H1 (cell line): ENCODE measurements around the gene NDUFAF8. TPM values are rescaled to one million over a fixed set of nuclear protein-coding genes. Genes with fewer than 3 reads are reported as not detected.
A peak's percentile ranks its signal among the peaks of the same experiment; 100 is the strongest.

Source experiments
- CTCF ChIA-PET: fragments of 300-600 bp; sonication (Branson Sonifier 250); formaldehyde crosslinking; loops from one replicate; lab custom pipeline; 2021; ENCODE audit not compliant: partially characterized antibody; lab: Charles Lee
- POLR2A ChIA-PET: fragments of 300-600 bp; sonication (Branson Sonifier 250); formaldehyde crosslinking; loops from one replicate; lab custom pipeline; 2021; ENCODE audit warnings: inconsistent platforms; ENCODE audit not compliant: partially characterized antibody; lab: Charles Lee
- DNase-seq, 2 experiments: peaks; one replicate each; pipeline versions ENCODE4 v3.0.0 to v3.0.0-alpha.2; 2010 to 2022; ENCODE audit warnings: low spot score in 2 of 2, low read depth in 1 of 2, mixed read lengths in 1 of 2
- FAIRE-seq: peaks from 2 replicates; lab custom pipeline; 2011; peaks lifted over from hg19 to GRCh38; lab: Jason Lieb, UNC
- H2AFZ ChIP-seq: 2 replicates; pipeline ENCODE4 v1.8.1; 2012; ENCODE audit warnings: low read length, inconsistent platforms
- H2AK5ac ChIP-seq: 2 replicates; pipeline ENCODE4 v1.6.1; 2013; ENCODE audit warnings: low read depth, low read length
- H2BK120ac ChIP-seq: replicated peaks from 2 replicates; pipeline ENCODE3; 2013; ENCODE audit warnings: low read depth, low read length, inconsistent platforms
- H2BK12ac ChIP-seq: 2 replicates; pipeline ENCODE4 v1.6.1; 2013; ENCODE audit warnings: low read depth, low read length
- H2BK15ac ChIP-seq: 2 replicates; pipeline ENCODE4 v1.6.1; 2013; ENCODE audit warnings: low read length
- H2BK20ac ChIP-seq: 2 replicates; pipeline ENCODE4 v1.6.1; 2013; ENCODE audit warnings: low read length
- H2BK5ac ChIP-seq: 2 replicates; pipeline ENCODE4 v1.6.1; 2013; ENCODE audit warnings: low read depth, low read length
- H3K14ac ChIP-seq: 2 replicates; pipeline ENCODE4 v1.6.1; 2013; ENCODE audit warnings: inconsistent platforms; ENCODE audit not compliant: insufficient read length
- H3K18ac ChIP-seq: 2 replicates; pipeline ENCODE4 v1.6.1; 2013; ENCODE audit warnings: low read length; ENCODE audit errors: extremely low read depth
- H3K23ac ChIP-seq: 2 replicates; pipeline ENCODE4 v1.6.1; 2013; ENCODE audit warnings: inconsistent platforms; ENCODE audit not compliant: insufficient read length
- H3K23me2 ChIP-seq: 2 replicates; pipeline ENCODE4 v1.6.1; 2013; ENCODE audit warnings: low read depth, low read length
- H3K27ac ChIP-seq: 2 replicates; pipeline ENCODE4 v1.6.1; 2011; ENCODE audit warnings: low read depth, low read length, inconsistent platforms
- H3K27me3 ChIP-seq, 4 experiments: replicated peaks in 1 of 4; 1 replicate in 1 of 4; 2 replicates in 3 of 4; pipeline versions ENCODE4 v1.6.1 to v1.8.1; 2011 to 2013; ENCODE audit warnings: low read length in 3 of 4, mild to moderate bottlenecking in 3 of 4, inconsistent platforms in 2 of 4, mixed read lengths in 2 of 4, moderate library complexity in 1 of 4; ENCODE audit not compliant: control insufficient read depth in 3 of 4, insufficient read depth in 3 of 4; ENCODE audit errors: extremely low read depth in 1 of 4
- H3K36me3 ChIP-seq, 4 experiments: 2 replicates each; pipeline versions ENCODE4 v1.6.1 to v1.8.1; 2011 to 2013; ENCODE audit warnings: mild to moderate bottlenecking in 4 of 4, low read length in 3 of 4, moderate library complexity in 2 of 4, control low read depth in 1 of 4, inconsistent platforms in 1 of 4; ENCODE audit not compliant: insufficient read depth in 4 of 4, control insufficient read depth in 2 of 4
- H3K4ac ChIP-seq: replicated peaks from 2 replicates; pipeline ENCODE3; 2013; ENCODE audit warnings: low read length, low read depth, mixed read lengths, inconsistent platforms; ENCODE audit not compliant: insufficient read length
- H3K4me1 ChIP-seq, 4 experiments: replicated peaks in 1 of 4; 1 replicate in 1 of 4; 2 replicates in 3 of 4; pipeline versions ENCODE4 v1.6.1 to v1.8.1; 2011 to 2013; ENCODE audit warnings: low read length in 3 of 4, inconsistent platforms in 2 of 4, mixed read lengths in 1 of 4; ENCODE audit not compliant: insufficient read depth in 4 of 4, control insufficient read depth in 3 of 4
- H3K4me2 ChIP-seq, 2 experiments: 2 replicates each; pipeline versions ENCODE4 v1.6.1 to v1.8.1; 2011 to 2013; ENCODE audit warnings: low read depth in 2 of 2, low read length in 2 of 2, control low read depth in 1 of 2, inconsistent platforms in 1 of 2, mild to moderate bottlenecking in 1 of 2; ENCODE audit not compliant: insufficient read depth in 1 of 2
- H3K4me3 ChIP-seq, 4 experiments: fragments of 200-600, 300-600 bp in 1 of 4; sonication (generic), shearing (Covaris generic), sonication (Bioruptor Twin) in 1 of 4; 2 replicates each; pipeline versions ENCODE4 v1.5.1 to v1.8.1; 2011 to 2016; ENCODE audit warnings: low read length in 4 of 4, low read depth in 3 of 4, control low read depth in 2 of 4, inconsistent platforms in 2 of 4, mild to moderate bottlenecking in 2 of 4, mixed read lengths in 1 of 4, moderate library complexity in 1 of 4; ENCODE audit not compliant: insufficient read depth in 2 of 4; ENCODE audit errors: extremely low read depth in 1 of 4
- H3K56ac ChIP-seq: replicated peaks from 2 replicates; pipeline ENCODE3; 2013; ENCODE audit warnings: low read depth, mild to moderate bottlenecking, mixed read lengths, low read length, inconsistent platforms; ENCODE audit not compliant: insufficient read length
- H3K79me1 ChIP-seq: 2 replicates; pipeline ENCODE4 v1.6.1; 2013; ENCODE audit warnings: low read depth, low read length, control low read depth
- H3K79me2 ChIP-seq, 2 experiments: 2 replicates each; pipeline versions ENCODE4 v1.6.1 to v1.8.1; 2012 to 2013; ENCODE audit warnings: low read length in 2 of 2, mild to moderate bottlenecking in 2 of 2, inconsistent platforms in 1 of 2; ENCODE audit not compliant: insufficient read depth in 2 of 2, control insufficient read depth in 1 of 2
- H3K9ac ChIP-seq, 4 experiments: replicated peaks in 1 of 4; 1 replicate in 1 of 4; 2 replicates in 3 of 4; pipeline versions ENCODE4 v1.6.1 to v1.8.1; 2011 to 2013; ENCODE audit warnings: low read depth in 3 of 4, low read length in 3 of 4, control low read depth in 2 of 4, mild to moderate bottlenecking in 2 of 4, moderate library complexity in 2 of 4, inconsistent platforms in 1 of 4; ENCODE audit errors: extremely low read depth in 1 of 4
- H3K9me3 ChIP-seq, 2 experiments: 2 replicates each; pipeline versions ENCODE4 v1.6.1 to v1.8.1; 2012 to 2013; ENCODE audit warnings: mild to moderate bottlenecking in 2 of 2, moderate library complexity in 2 of 2, control low read depth in 1 of 2, inconsistent platforms in 1 of 2, low read depth in 1 of 2, low read length in 1 of 2, mixed read lengths in 1 of 2; ENCODE audit not compliant: insufficient read depth in 2 of 2
- H4K20me1 ChIP-seq, 2 experiments: replicated peaks in 1 of 2; 2 replicates each; pipeline versions ENCODE3 to v1.8.1; 2011 to 2013; ENCODE audit warnings: inconsistent platforms in 2 of 2, low read length in 2 of 2, mild to moderate bottlenecking in 1 of 2; ENCODE audit not compliant: insufficient read depth in 2 of 2, control insufficient read depth in 1 of 2
- H4K5ac ChIP-seq: 2 replicates; pipeline ENCODE4 v1.6.1; 2013; ENCODE audit warnings: low read length, low read depth, mixed read lengths, inconsistent platforms; ENCODE audit not compliant: insufficient read length
- H4K8ac ChIP-seq: 2 replicates; pipeline ENCODE4 v1.8.0; 2013; ENCODE audit warnings: mild to moderate bottlenecking, moderate library complexity, low read length, inconsistent platforms; ENCODE audit not compliant: insufficient read depth; ENCODE audit errors: extremely low read depth
- H4K91ac ChIP-seq: replicated peaks from 2 replicates; pipeline ENCODE3; 2013; ENCODE audit warnings: low read length, mixed read lengths, inconsistent platforms; ENCODE audit not compliant: insufficient read length
- CBX8 ChIP-seq: fragments of 300-800, 300-1000 bp; sonication (generic); IDR thresholded peaks from 2 replicates; pipeline ENCODE4 v1.7.1; 2016; ENCODE audit warnings: low read depth, low read length, borderline replicate concordance
- CEBPB ChIP-seq: IDR thresholded peaks from 2 replicates; pipeline ENCODE4 v1.6.1; 2012; ENCODE audit warnings: low read depth, low read length
- EGR1 ChIP-seq: IDR thresholded peaks from 2 replicates; pipeline ENCODE4 v1.6.1; 2011; ENCODE audit warnings: low read depth, low read length, borderline replicate concordance
- EP300 ChIP-seq, 2 experiments: IDR thresholded peaks; 1 replicate in 1 of 2; 2 replicates in 1 of 2; pipeline ENCODE4 v1.6.1; 2011 to 2012; ENCODE audit warnings: low read depth in 2 of 2, low read length in 2 of 2, mild to moderate bottlenecking in 2 of 2, borderline replicate concordance in 1 of 2, inconsistent platforms in 1 of 2, moderate library complexity in 1 of 2
- JUN ChIP-seq: IDR thresholded peaks from 2 replicates; pipeline ENCODE4 v1.6.1; 2011; ENCODE audit warnings: low read depth, mild to moderate bottlenecking, improper control_type of control experiment, low read length
- KDM1A ChIP-seq: fragments of 200-600, 300-600 bp; sonication (generic); IDR thresholded peaks from 2 replicates; pipeline ENCODE4 v1.7.1; 2016; ENCODE audit warnings: mild to moderate bottlenecking, low read length, borderline replicate concordance
- MAX ChIP-seq: IDR thresholded peaks from 2 replicates; pipeline ENCODE4 v1.6.1; 2012; ENCODE audit warnings: inconsistent platforms
- NRF1 ChIP-seq: IDR thresholded peaks from 2 replicates; pipeline ENCODE4 v1.6.1; 2011; ENCODE audit warnings: mild to moderate bottlenecking, low read depth, low read length, improper control_type of control experiment
- POLR2AphosphoS5 ChIP-seq: IDR thresholded peaks from 2 replicates; pipeline ENCODE4 v1.6.1; 2011; ENCODE audit warnings: low read depth, low read length
- RNF2 ChIP-seq: fragments of 200-900, 300-1000 bp; sonication (generic); IDR thresholded peaks from 2 replicates; pipeline ENCODE4 v1.7.1; 2016; ENCODE audit warnings: borderline replicate concordance, low read depth, mild to moderate bottlenecking, antibody characterized with exemption, low read length; ENCODE audit not compliant: poor library complexity, severe bottlenecking; ENCODE audit errors: missing control alignments
- SIX5 ChIP-seq: IDR thresholded peaks from 2 replicates; pipeline ENCODE4 v1.6.1; 2011; ENCODE audit warnings: mild to moderate bottlenecking, low read depth, low read length
- SRF ChIP-seq: IDR thresholded peaks from 2 replicates; pipeline ENCODE4 v1.6.1; 2011; ENCODE audit warnings: mild to moderate bottlenecking, low read depth, low read length, moderate library complexity
- TAF7 ChIP-seq: optimal IDR thresholded peaks from 2 replicates; pipeline ENCODE3; 2011; ENCODE audit warnings: low read depth, mild to moderate bottlenecking, inconsistent platforms, low read length, moderate library complexity, borderline replicate concordance
- WGBS, 2 experiments: shearing (Covaris generic) in 1 of 2; methylation state at CpG; one replicate each; pipeline versions ENCODE4 v1.1.6 to v1.1.7; 2013 to 2015; ENCODE audit warnings: low lambda C conversion rate in 2 of 2, mixed read lengths in 2 of 2, inconsistent platforms in 1 of 2, low coverage in 1 of 2, missing lambda C conversion rate in 1 of 2; ENCODE audit not compliant: insufficient replicate concordance in 2 of 2, insufficient coverage in 1 of 2, insufficient read length in 1 of 2; ENCODE audit errors: extremely low coverage in 1 of 2, missing lambda C conversion rate in 1 of 2; 5-methylcytosine and 5-hydroxymethylcytosine counted together
- polyA plus RNA-seq, 7 experiments: library from polyadenylated mRNA; depleted of rRNA in 3 of 7; stranded (reverse) in 5 of 7; unstranded in 2 of 7; fragments of >200 nt in 5 of 7; fragments of 200-250 nt in 2 of 7; gene quantifications; 1 replicate in 5 of 7; 2 replicates in 1 of 7; 4 replicates in 1 of 7; pipeline versions ENCODE4 v1.2.1 to v1.2.3, GENCODE V29; 2011 to 2013; ENCODE audit warnings: missing spikeins in 2 of 7, mixed read lengths in 2 of 7
- total RNA-seq: library from RNA; stranded (reverse); fragmentation: NEBNext Ultra II Directional; extraction: Animal tissue kit (Norgen Biotek cat#: 25700); gene quantifications from 2 replicates; pipeline ENCODE4 v1.2.1, GENCODE V29; 2021

Gene NDUFAF8
- total and polyA plus RNA-seq, 2 of the 8 experiments (the other 6 are each of a cell fraction or from before 2014, with no cell fraction given): 48.9 to 91.1 TPM

- no peak overlapping the region; the same call in 1 of the 2 replicates for H4K8ac ChIP-seq
- H3K79me1 ChIP-seq: no peaks in the 10 kb centered on the region; the same call in 1 of the 2 replicates
- H4K20me1 ChIP-seq: peaks cover 0 to 14% of the 10 kb centered on the region in 2 experiments
- H3K4me1 ChIP-seq: no peaks in the 10 kb centered on the region
- H2BK12ac ChIP-seq: peak overlapping the region; percentile 43; the same call in 1 of the 2 replicates
- H2BK120ac ChIP-seq: no peak overlapping the region
- H3K23me2 ChIP-seq: no peaks in the 10 kb centered on the region
- ChIA-PET CTCF (interaction anchor here (1.0 to 1.7 kb wide), 6 partner anchors 14 to 140 kb away, joined by 3 to 10 read pairs (median 4); no protein-coding TSS in a partner anchor), POLR2A (interaction anchor here (0.6 to 1.1 kb wide), 4 partner anchors 14 to 82 kb away, joined by 3 to 4 read pairs (median 3); no protein-coding TSS in a partner anchor)
- no peak overlapping the region for H2BK20ac ChIP-seq
- no peaks in the 10 kb centered on the region for H3K79me2 ChIP-seq
- peak overlapping the region; percentile 71 for H2BK5ac ChIP-seq
- H3K23ac ChIP-seq: no peak overlapping the region
- H3K27me3 ChIP-seq: no peaks in the 10 kb centered on the region
- no peak overlapping the region for H3K27ac ChIP-seq
- no peaks in the 10 kb centered on the region; a peak in 1 of 4 replicates for H3K9me3 ChIP-seq
- H3K4me3 ChIP-seq: no peak overlapping the region
- no peak overlapping the region for H3K4ac ChIP-seq
- DNase-seq: no peak
- no peak overlapping the region for H2AFZ ChIP-seq
- WGBS, 2 experiments: 91% methylated on average over 31 of the region's 31 CpGs; no CpG with 5 or more reads in 1 of the 2 experiments
- H2BK15ac ChIP-seq: peak overlapping the region; percentile 53; the same call in 1 of the 2 replicates
- H4K91ac ChIP-seq: no peak overlapping the region
- H3K36me3 ChIP-seq: peaks cover 0 to 18% (median 4%) of the 10 kb centered on the region in 4 experiments; a peak in 5 of 8 replicates
- no peak overlapping the region for H3K18ac ChIP-seq
- H2AK5ac ChIP-seq: no peak overlapping the region
- H4K5ac ChIP-seq: no peak overlapping the region
- no peak overlapping the region for H3K56ac ChIP-seq
- FAIRE-seq: no peak
- H3K14ac ChIP-seq: no peak overlapping the region
- H3K9ac ChIP-seq: no peak overlapping the region
- no peak overlapping the region for H3K4me2 ChIP-seq
- TF ChIP-seq CBX8 (no peak), TAF7 (no peak), MAX (no peak), RNF2 (no peak), EGR1 (no peak), SIX5 (no peak), JUN (no peak), SRF (no peak), NRF1 (no peak), POLR2AphosphoS5 (no peak), KDM1A (no peak), CEBPB (no peak), EP300 (IDR thresholded peaks at IDR 0.05; ENCODE audit: borderline replicate concordance in 1 of 2, low read depth in 2 of 2, low read length in 2 of 2) (no peak)
These were observed 7.9 kb upstream of the NDUFAF8 start for GRCh38 chr17:81231121-81231645.
